ENCODE measurements around the gene SLC1A7.
"Not testable (repeated sequence)": the region's sequence is repeated elsewhere in the genome, so short reads cannot be mapped to it uniquely, and the experiment has no call there.

Gene SLC1A7

DNA sequence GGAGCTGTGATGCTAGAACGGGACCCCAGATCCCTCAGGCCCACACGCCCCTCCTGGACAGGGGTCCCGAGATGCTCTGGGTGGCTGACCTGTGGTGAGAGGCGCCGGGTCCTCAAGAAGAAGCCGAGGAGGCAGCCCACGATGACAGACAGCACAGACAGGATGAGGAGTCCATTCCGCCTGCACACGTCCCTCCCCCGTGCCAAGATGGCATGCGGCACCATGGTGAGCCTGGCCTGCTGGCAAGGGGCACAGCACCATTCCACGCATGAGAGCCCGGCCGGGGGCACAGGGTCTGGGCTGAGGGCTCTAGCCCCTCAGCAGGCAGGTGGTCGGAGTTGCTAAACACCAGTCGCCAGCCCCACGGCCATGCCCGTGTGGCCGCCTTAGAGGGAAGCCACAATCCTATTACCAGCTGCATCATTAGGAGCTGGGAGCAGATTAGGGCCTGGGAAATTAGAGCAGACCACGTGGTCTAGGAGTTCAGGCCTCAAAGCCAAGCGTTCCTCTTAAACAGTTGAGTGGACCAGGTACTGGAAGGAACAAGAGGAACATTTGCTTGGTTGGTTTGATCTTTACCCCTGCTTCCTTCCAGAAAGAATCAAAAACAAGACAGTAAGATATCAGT lies at the start of gene SLC1A7:
SLC1A7 (minus strand) TSS at position 413 of the 628 bp plus-strand sequence; CDS start at position 224, 189 bp downstream.
- no peak for DNase-seq (ENCODE audit: low spot score)

DNA sequence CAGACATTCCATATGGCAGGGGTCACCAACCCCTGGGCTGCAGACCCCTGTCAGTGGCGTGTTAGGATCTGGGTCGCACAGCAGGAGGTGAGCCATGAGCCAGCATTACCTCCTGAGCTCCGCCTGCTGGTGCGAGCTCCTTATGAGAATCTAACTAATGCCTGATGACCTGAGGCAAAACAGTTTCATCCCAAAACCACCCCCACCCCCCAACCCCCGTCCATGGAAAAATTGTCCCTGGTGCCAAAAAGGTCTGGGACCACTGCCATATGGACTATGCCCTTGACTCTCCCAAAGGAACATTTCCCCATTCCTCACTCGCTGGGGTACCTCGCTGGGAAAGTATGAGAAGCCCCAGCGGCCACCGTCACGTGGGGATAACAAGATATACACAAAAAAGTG lies 47.8 kb upstream of the SLC1A7 start:
- no peak for DNase-seq (ENCODE audit: low spot score)

DNA sequence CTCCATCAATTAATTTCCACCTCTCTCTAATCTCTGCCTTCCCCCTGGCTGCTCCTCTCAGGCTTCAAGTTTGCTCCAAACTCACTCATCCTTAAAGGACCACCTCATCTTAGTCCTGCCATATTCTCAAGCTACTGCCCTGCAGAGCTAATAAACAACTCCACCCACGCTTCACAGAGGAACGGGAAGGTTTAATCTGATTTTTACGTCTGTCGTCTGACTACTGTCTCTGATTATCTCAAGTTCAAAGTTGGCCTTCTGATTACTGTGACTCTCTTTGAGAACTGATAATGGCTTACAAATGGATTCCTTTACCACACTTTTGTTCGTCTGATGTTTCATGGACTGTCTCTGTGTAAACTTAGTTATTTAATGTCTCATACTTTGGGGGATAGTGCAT lies 46.6 kb upstream of the SLC1A7 start:
- no peak for DNase-seq (ENCODE audit: low spot score)

DNA sequence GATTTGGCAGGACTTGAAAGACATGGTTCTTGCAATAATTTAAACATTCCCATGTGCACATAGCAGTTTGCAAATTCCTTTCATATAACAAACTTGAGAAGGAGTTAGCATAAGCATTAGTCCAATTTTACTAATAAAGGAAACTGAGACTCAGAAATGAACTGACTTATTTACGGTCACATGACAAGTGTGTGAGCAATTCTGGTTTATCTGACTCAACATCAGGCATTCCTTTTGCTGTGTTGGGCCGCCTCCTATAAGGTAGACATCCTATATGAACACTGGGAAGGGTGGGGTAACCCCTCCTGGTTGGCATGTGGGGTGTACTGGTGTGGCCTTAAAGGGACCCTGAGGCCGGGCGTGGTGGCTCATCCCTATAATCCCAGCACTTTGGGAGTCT lies 45.7 kb upstream of the SLC1A7 start:
- DNase-seq (ENCODE audit: low spot score): no peak

DNA sequence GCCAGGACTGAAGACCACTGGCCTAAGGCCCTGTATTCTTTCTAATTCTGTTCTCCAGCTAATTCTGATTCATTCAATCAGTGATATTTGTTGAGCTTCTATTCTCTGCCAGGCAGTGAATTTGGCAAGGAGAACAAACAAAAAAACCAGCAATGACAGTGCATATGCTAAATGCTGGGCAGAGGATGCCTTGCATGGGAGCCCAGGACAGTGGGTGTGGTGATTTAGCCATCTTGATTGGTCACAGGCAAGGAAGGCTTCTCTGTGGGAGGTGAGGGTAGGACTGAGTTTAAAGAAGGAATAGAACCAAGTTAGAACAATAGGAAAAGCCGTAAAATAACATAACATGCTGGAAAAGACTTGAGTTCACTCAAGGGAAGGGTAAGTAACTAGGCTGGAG lies 45.0 kb upstream of the SLC1A7 start:
- DNase-seq (ENCODE audit: low spot score): no peak

DNA sequence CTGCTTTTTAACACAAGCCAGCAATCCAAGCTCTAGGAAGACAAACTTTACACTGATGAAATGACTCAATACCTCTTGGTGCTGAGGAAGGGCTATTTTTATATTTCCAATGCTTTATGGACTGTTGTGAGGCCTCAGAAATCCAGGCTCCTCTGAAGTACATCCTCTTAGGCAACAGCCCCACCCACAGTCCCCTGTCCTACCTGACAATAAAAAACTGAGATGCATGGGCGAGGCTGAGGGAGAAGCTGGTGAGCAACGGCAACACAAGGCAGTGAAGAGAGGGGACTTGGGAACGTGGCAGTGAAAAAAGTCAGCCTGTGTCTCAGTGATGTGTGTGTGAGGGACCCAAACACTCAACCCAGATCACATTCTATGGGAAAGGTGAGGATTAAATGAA lies 44.1 kb upstream of the SLC1A7 start:
- DNase-seq (ENCODE audit: low spot score): no peak

DNA sequence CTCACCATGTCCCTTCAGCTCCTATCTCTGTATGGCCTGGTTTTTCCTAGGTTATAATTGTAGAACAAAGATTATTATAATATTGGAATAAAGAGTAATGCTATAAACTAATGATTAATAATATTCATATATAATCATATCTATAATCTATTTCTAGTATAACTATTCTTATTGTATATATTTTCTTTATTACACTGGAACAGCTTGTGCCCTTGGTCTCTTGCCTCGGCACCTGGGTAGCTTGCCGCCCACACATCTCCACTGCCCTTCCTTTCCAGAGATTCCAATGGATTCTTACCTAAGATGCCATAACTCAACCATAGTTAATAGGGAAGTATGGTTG lies 43.5 kb upstream of the SLC1A7 start:
- not testable (repeated sequence) for DNase-seq (ENCODE audit: low spot score)

DNA sequence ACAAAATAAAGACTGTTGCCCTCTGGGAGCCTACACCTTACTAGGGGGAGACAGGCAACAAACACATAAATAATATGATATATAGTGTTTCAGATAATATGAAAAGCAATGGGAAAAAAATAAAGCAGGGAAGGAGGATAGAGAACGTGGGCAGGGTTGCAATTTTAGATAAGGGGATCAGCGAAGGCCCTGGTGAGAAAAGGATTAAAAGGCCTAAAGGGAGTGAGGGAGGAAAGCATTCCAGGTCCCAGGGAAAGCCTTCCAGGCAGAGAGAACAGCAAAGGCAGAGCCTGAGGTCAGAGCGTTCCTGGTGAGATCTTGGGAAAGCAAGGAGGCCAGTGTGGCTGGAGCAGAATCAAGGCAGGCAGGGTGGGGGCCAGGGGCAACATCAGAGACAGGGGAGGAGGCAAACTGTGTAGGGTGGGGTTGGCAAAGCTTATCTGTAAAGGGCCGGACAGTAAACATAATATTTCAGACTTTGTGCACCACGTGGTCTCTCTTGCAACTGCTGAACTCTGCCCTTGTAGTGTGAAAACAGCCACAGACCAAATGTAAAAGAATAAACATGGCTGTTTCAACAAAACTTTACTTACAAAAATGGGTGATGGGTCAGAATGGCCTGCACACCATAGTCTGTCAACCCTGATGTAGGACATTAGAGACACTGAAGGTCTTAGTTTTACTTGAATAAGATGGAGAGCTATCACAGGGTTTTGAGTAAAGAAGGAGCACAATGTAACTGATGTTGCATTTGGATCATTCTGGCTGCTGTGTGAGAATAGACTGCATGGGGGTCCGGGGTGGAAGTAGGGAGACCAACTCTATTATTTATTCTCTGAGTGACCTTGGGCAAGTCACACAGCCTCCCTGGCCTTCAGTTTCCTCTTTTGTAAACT lies 40.9 kb upstream of the SLC1A7 start:
- DNase-seq (ENCODE audit: low spot score): peak; percentile 64

DNA sequence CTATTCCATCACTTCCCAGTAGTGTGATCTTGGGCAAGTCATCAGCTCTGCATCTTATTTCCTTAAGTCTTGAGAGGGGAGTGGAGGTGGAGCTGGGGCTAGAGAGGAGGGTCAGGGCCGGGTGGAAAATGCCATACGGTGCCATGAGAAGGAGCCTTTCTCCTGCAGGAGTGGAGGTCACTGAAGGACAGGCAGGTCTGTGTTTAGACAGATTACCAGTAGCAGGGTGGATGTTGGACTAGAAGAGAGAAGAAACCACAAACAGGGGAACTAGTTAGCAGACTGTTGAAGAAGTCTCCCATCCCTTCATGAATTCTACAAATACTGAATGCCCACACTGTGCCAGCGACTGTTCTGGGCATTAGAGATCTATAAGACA lies 40.3 kb upstream of the SLC1A7 start:
- DNase-seq (ENCODE audit: low spot score): no peak

DNA sequence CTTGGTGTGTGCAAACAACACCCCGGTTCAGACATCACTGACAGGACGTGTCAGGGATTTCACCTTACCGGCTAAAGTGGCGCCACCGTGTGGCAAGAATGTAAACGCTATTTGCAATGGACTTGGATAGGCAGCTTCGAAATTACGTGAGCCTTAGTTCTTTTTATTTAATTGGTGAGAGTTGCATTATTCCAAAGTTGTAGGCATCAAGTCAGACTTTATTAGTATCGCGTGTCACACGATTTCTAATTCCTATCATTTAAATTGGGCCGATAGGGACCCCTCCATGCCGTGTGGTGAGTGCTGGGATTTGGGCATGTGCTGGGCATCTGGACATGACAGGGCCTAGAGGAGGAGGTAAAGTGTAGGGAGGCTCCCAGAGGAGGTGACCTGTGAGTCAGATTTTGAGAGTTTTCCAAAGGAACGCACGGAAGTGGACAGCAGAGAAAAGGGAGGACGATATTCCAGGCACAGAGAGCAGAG lies 39.7 kb upstream of the SLC1A7 start:
- peak; percentile 84 for DNase-seq (ENCODE audit: low spot score)

DNA sequence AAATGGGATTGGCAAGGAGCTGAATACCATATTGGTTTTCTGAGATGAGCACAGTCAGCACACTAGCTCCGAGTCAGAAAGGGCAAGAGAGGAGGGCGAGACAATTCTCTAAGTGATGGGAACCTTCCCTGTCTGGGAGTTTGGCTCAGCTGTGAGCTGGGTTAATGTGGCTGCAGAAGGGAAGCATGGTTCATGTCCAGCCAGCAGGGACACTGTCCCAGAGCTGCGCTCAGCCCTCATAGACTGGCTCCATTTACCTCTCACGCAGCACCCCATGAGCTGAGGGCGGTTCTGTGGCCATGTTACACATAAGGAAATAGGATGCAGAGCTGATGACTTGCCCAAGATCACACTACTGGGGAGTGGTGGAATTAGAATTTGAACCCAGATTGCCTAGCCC lies 38.5 kb upstream of the SLC1A7 start:
- no peak for DNase-seq (ENCODE audit: low spot score)

DNA sequence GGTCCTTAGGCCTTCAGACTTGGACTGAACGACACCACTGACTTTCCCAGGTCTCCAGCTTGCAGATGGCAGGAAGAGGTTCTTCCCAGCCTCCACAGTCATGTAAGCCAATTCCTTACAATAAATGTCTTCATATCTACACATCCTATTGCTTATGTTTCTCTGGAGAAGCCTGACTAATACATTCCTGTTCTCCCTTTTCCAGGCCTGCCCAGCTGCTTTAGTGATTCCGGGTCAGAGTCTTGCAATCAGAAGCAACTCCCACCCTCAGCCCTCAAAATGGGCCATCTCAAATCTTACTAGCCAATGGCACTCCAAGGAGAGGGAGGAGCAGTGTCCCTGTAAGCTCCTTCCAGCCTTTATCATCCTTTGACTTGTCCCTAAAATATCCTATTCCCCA lies 37.8 kb upstream of the SLC1A7 start:
- DNase-seq (ENCODE audit: low spot score): no peak

DNA sequence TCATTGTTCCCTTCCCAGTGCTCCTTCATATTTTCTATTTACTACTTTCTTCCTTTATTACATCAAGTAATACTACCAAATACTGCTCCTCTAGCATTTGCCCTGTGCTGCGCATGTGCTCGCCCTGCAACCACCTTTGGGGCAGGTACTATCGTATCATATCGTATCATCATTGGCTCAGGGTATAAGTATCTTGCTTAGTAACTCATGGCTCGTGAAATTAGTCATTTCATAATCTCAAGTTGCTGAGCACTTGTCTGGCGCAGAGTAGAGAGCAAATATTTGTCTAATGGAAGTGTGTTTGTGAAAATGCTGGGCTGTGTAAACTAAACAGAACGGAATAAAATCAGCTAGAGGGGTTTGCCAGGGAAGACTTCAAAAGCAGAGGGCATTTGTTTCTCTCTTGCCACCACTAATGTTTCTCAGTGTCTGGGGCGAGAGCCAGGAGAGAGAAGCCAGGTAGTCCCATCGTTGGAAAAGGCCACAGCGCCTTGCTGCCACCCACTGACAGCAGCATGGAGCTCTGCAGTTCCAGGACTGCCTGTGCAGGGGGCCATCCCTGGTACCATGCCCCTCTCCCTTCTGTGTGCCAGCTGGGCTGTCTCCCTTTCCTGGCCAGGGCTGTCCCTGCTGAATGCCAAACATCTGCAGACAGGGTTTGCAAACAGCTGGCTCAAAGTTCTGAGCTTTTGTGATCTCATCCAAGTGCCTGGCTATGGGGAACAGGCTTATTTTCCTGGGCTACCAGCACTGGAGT lies 34.2 kb upstream of the SLC1A7 start:
- no peak for DNase-seq (ENCODE audit: low spot score)

DNA sequence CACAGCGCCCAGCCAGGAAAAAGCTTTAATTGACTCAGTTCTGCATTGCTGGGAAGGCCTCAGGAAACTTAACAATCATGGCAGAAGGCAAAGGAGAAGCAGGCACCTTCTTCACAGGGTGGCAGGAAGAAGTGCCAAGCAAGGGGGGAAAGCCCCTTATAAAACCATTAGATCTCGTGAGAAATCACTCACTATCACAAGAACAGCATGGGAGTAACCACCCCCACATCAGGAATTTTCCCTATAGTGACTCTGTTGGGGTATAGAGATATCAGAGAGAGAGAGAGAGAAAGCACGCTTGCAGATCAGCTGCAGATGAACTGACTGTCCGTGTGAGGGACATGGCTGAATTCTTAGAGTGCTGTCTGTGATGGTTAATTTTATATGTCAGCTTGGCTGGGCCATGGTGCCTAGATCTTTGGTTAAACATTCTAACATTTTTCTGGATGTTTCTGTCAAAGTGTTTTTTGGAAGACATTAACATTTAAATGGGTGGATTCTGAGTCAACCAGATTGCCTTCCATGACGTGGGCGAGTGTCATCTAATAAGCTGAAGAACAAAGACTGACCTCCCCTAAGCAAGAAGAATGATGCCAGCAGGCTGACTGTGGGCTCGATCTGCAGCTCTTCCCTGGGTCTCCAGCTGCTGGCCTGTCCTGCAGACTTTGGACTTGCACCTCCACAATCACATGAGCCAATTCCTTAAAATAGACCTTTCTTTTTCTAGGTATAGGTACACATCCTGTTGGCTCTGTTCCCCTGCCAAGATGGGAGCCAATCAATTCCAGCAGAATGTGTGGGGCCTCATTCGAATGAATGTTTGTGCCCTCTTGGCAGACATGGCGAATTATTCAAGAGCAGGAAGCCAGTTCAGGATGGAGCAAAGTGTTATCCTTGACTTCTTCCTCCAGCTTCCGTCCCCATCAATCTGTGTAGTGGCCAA lies 32.8 kb upstream of the SLC1A7 start:
- no peak for DNase-seq (ENCODE audit: low spot score)

DNA sequence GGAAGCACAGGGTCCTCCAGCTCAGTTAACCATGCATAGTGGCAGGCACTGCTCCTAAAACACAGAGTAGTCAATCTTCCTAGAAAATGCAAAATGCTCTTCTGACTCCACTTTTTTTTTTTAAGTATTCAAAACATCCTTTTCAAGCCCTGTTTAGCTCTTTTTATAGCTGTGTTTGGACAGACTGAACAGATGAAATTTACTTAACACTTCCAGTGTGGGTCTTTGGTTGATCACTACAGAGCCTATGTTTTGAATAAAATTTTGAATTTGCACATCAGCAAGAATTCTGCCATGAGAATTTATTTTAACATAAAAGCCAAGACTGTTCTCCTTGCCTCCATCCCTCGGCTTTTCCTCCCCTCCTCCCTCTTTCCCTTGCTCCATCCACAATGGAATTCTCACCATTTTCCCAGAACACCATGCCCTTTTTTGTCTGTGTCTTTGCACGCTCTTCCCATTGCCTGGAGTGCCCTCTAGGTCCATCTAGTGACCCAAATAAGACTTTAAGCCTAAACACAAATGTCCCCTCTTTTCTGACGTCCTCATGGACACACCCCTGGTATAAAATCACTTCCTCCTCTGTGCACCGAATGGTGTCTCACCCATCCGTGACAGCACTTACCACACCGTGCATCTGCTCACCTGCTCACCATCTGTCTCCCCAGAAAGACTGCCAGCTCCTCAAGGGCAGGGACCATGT lies 30.1 kb upstream of the SLC1A7 start:
- no peak for DNase-seq (ENCODE audit: low spot score)

DNA sequence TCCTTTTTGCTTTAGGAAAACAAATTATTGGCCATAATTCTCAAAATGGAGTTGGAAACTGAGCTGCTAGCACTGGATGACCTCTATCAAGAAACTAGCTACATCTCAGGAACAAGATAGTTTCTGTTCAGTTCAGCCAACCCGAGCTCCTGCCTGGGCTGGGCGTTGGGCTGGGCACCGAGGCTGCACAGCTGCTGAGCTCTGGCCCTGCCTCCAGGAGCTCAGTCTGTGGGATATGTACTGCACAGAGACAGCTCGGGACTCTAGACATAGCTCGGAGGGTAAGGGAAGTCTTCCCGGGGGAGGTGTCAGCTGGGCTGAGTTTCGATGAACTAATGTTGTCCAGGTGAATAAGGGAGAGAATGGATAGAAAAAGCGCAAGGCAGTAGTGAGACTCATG lies 24.5 kb upstream of the SLC1A7 start:
- DNase-seq (ENCODE audit: low spot score): no peak

DNA sequence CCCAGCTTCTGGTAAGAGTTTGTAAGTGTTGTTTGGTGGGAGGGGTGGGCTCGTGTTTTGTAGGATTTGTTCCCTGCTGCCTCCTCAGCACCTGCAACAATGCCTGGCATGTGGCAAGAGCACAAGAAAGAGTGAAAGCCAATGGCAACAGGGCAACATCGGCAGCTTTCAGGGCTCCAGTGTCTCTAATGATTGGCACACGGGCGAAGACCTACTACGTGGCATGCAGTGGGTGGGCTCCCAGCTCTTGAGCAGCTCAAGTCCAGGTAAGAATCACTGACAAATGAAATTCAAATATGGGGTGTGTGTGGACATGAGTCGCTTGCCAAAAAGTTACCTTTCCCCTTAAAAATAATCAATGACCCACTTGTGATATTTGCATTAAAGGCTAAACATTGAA lies 23.9 kb upstream of the SLC1A7 start:
- no peak for DNase-seq (ENCODE audit: low spot score)

DNA sequence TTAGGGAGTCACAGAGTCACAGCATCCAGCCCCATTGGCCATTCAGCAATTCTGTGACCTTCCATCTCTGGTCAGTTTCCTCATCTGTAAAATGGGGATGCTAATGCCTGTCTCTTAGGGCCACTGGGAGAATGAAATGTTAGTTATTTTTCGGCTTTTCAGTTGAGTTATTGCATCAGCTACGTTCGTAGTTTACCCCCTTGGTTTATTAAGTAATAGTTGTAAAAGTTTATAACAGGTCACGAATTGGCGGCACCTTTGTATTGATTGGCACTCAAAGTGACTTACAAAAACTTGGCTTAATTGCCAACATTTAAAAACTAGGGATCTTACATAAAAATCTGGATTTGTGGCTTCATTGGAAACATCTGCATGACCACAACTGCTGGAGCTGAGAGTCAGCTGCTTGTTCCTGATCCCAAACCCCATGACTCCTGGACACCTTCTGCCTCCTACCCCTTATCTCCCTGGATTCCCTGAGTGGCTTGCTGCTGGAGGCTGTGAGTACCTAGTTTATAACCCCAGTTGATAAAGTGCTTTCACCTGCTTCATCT lies 23.0 kb upstream of the SLC1A7 start:
- DNase-seq (ENCODE audit: low spot score): no peak

DNA sequence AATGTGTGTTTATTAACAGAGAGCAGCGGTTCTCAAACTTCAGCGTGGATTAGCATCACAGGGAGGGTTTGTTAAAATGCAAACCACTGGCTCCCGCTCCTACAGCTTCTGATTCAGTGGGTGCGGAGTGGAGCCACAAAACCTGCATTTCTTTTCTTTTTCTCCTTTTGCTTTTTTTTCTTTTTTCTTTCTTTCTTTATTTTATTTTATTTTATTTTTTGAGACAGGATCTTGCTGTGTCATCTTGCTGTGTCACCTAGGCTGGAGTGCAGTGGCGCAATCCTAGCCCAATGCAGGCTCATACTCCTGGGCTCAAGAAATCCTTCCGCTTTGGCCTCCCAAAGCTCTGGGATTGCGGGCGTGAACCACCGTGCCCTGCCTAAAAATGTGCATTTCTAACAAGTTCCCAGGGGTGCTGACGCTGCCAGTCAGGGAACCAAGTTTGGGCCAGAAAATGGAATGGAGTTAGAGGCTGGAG lies 20.9 kb upstream of the SLC1A7 start:
- no peak for DNase-seq (ENCODE audit: low spot score)

DNA sequence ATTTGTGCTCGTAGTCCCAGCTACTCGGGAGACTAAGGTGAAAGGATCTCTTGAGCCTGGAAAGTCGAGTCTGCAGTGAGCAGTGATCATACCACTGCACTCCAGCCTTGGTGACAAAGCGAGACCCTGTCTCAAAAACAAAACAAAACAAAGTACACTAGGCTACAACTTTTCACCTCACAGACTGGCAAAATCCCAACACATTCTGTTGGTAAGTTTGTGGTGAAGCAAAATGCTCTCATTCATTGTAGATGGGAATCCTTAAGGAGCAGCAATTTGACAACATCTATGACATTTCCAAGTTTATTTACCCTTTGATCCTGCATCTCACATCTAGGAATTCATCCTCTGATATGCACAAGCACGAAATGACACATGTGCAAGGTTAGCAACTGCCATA lies 20.2 kb upstream of the SLC1A7 start:
- DNase-seq (ENCODE audit: low spot score): no peak

DNA sequence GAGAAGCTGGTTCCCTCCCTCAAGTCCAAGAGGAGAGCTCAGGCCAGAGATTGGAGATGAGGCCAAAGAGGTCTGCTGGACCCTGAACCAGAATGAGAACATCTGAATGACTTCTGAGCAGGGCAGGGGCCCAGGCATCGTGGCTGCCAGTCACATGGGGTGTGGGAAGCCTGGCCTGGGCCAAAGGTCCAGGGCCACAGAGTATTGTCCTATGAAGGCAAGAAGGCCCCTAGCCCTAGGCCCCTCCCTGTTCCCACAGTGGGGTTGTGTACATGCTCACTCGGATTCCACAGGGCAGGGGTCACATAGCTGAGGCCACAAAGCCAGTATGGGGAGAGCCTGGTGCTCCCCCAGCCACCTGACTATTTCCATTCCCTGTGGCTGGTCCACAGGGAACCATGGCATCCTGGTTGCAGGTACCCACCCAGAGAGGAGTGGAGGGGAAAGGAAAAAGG lies 18.5 kb upstream of the SLC1A7 start:
- no peak for DNase-seq (ENCODE audit: low spot score)

Measured in hematopoietic multipotent progenitor cell treated with erythropoietin and hydrocortisone succinate and interleukin-3 and kit ligand, for 15 days (in vitro differentiated cells).